Measurements from ENCODE around the gene CCKAR. TPM values are rescaled to one million over a fixed set of nuclear protein-coding genes. Genes with fewer than 3 reads are reported as not detected.

The CCKAR gene
- total RNA-seq, 4 donors from 2014 or later = 1.2 to 3.4 (median 1.5) TPM

DNA sequence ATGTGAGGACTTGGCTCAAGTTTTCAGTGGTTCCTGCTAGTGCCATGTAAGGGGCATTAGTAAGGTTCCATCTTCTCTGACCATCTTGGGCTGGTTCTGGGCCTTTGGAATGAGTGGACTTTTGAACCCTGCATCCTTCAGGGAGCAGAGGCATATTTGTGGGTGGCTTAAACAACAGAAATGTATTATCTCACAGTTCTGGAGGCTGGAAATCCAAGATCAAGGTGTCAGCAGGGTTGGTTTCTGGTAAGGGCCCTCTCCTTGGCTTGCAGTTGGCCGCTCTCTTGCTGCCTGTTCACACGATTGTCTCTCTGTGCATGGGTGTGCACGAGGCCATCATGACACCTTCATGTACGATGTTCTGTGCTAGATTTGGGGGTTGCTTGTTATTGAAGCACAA, 21.3 kb downstream of the CCKAR start:
- Histone ChIP-seq H3K36me3 (no peaks in the 10 kb centered on the region), H3K27ac (replicated peaks in 1 of 4) (no peak overlapping the region), H3K4me1 (peaks cover 0 to under 1% (median 0%) of the 10 kb centered on the region in 4 donors), H3K27me3 (peaks cover 0 to 10% (median 0%) of the 10 kb centered on the region in 4 donors), H3K4me3 (no peak overlapping the region), H3K9me3 (no peaks in the 10 kb centered on the region)
- no peak for TF ChIP-seq EP300 (IDR thresholded peaks at IDR 0.05)
- TF ChIP-seq POLR2AphosphoS5 (IDR thresholded peaks at IDR 0.05) = no peak
- TF ChIP-seq, protein P1, sequence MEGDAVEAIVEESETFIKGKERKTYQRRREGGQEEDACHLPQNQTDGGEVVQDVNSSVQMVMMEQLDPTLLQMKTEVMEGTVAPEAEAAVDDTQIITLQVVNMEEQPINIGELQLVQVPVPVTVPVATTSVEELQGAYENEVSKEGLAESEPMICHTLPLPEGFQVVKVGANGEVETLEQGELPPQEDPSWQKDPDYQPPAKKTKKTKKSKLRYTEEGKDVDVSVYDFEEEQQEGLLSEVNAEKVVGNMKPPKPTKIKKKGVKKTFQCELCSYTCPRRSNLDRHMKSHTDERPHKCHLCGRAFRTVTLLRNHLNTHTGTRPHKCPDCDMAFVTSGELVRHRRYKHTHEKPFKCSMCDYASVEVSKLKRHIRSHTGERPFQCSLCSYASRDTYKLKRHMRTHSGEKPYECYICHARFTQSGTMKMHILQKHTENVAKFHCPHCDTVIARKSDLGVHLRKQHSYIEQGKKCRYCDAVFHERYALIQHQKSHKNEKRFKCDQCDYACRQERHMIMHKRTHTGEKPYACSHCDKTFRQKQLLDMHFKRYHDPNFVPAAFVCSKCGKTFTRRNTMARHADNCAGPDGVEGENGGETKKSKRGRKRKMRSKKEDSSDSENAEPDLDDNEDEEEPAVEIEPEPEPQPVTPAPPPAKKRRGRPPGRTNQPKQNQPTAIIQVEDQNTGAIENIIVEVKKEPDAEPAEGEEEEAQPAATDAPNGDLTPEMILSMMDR (IDR thresholded peaks at IDR 0.05) = no peak
- TF ChIP-seq POLR2A (IDR thresholded peaks at IDR 0.05; ENCODE audit: low read depth) = no peak
- WGBS = 72% methylated on average over 4 of the region's 4 CpGs
- intact Hi-C loops (cut with DNase I) = no loop called here
- DNase-seq (ENCODE audit: extremely low spot score) = no peak

DNA sequence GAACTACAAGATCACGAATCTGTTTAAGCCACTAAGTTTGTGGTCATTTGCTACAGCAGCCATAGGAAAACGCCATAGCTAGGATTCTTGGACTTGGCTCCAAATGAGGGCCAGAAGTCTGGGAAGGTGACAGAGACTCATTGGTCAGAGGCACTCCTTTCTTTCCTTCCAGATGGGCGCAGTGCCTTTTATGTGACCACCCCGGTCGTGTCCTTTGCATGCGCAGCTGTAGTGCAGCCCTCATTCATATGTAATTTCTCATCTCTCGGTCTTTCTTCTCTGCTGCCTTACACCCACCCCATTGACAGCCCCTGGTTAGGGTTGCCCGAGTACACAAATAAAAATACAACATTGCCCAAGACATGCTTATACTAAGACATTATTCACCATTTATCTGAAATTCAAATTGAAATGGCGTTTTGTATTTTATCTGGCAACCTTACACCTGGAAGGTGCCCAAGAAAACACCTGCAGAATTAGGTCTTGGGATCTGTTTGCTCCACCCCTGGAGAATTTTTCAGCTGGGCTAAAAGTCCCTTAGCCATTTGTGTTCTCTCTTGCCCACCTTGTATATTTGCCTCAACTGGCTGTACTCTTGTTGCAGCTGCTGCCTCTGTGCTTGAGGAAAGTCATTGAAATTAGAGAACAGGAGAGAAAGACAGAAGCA, 21.9 kb downstream of the CCKAR start:
- 91% methylated on average over 9 of the region's 9 CpGs for WGBS
- TF ChIP-seq POLR2AphosphoS5 (IDR thresholded peaks at IDR 0.05) (no peak), EP300 (IDR thresholded peaks at IDR 0.05) (no peak), POLR2A (IDR thresholded peaks at IDR 0.05; ENCODE audit: low read depth) (no peak)
- TF ChIP-seq, protein P1 (IDR thresholded peaks at IDR 0.05) = no peak
- DNase-seq (ENCODE audit: extremely low spot score) = no peak
- intact Hi-C loops (cut with DNase I) = no loop called here
- Histone ChIP-seq H3K36me3 (no peaks in the 10 kb centered on the region), H3K4me3 (no peak overlapping the region), H3K27ac (replicated peaks in 1 of 4) (no peak overlapping the region), H3K4me1 (peaks cover 0 to 6% (median under 1%) of the 10 kb centered on the region in 4 donors), H3K9me3 (peaks cover 0 to 3% (median 0%) of the 10 kb centered on the region in 4 donors), H3K27me3 (peaks cover 0 to 10% (median 0%) of the 10 kb centered on the region in 4 donors)

DNA sequence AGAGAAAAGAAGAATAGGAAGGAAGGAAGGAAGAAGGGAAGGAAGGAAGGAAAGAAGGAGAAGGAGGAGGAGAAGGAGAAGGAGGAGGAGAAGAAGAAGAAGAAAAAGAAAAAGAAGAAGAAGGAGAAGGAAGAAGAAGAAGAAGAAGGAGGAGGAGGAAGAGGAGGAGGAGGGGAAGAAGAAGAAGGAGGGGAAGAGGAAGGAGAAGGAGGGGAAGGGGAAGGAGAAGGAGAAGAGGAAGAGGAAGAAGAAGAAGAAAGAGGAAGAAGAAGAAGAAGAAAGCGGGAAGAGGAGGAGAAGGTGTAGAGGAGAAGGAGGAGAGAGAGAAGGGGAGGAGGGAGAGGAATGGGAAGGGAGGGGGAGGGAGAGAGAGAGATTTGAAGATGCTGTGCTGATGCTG, 22.6 kb downstream of the CCKAR start:
- no peaks in the 10 kb centered on the region for H3K36me3 ChIP-seq
- no peak overlapping the region for H3K4me3 ChIP-seq
- no peak for TF ChIP-seq POLR2A (IDR thresholded peaks at IDR 0.05; ENCODE audit: low read depth)
- TF ChIP-seq EP300 (IDR thresholded peaks at IDR 0.05) = no peak
- intact Hi-C loops (cut with DNase I) = no loop called here
- peaks cover 0 to 6% (median 0%) of the 10 kb centered on the region in 4 donors for H3K9me3 ChIP-seq
- H3K4me1 ChIP-seq = peaks cover 0 to 13% (median 7%) of the 10 kb centered on the region in 4 donors
- DNase-seq (ENCODE audit: extremely low spot score) = no peak
- peaks cover 0 to 10% (median 0%) of the 10 kb centered on the region in 4 donors for H3K27me3 ChIP-seq
- no peak overlapping the region for H3K27ac ChIP-seq (replicated peaks in 1 of 4)
- 92% methylated on average over 1 of the region's 1 CpG for WGBS

DNA sequence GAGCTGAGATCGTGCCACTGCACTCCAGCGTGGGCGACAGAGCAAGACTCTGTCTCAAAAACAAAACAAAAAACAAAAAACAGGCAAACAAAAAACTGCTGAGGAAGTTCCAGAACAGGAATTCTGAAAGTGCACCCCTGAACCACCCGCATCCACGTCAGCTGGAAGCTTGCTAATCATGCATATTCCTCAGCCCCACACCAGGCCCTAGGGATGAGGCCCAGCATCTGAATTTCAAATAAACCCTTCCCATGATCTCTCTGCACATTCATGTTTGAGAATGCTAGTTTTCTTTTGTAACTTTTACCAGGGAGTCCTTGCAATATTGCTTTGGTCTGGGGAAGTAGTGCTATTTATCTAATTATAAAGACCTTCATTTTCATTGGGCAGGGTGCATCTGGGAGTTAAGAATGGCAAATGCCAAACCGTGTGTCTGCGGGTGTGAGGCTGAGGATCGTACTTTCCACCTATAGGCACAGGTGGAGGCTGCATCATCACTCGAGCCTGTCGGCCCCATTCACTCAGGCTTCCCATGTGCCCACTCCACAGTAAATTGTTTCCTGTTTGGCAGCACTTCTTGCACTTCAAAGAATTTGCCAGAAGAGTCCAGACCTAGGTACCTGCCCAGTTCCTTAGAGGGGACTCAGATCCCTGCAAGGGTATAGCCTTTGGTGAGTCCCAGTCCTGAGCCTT, 23.6 kb downstream of the CCKAR start:
- Histone ChIP-seq H3K4me3 (no peak overlapping the region), H3K27ac (replicated peaks in 1 of 4) (no peak overlapping the region), H3K27me3 (peaks cover 0 to 10% (median 0%) of the 10 kb centered on the region in 4 donors), H3K4me1 (peaks cover 0 to 22% (median 11%) of the 10 kb centered on the region in 4 donors), H3K9me3 (peaks cover 0 to 6% (median 0%) of the 10 kb centered on the region in 4 donors), H3K36me3 (no peaks in the 10 kb centered on the region)
- intact Hi-C loops (cut with DNase I) = no loop called here
- TF ChIP-seq POLR2A (IDR thresholded peaks at IDR 0.05; ENCODE audit: low read depth) (no peak), EP300 (IDR thresholded peaks at IDR 0.05) (no peak), POLR2AphosphoS5 (IDR thresholded peaks at IDR 0.05) (no peak)
- TF ChIP-seq, protein P1 (IDR thresholded peaks at IDR 0.05) = no peak
- 95% methylated on average over 10 of the region's 10 CpGs for WGBS
- no peak for DNase-seq (ENCODE audit: extremely low spot score)

DNA sequence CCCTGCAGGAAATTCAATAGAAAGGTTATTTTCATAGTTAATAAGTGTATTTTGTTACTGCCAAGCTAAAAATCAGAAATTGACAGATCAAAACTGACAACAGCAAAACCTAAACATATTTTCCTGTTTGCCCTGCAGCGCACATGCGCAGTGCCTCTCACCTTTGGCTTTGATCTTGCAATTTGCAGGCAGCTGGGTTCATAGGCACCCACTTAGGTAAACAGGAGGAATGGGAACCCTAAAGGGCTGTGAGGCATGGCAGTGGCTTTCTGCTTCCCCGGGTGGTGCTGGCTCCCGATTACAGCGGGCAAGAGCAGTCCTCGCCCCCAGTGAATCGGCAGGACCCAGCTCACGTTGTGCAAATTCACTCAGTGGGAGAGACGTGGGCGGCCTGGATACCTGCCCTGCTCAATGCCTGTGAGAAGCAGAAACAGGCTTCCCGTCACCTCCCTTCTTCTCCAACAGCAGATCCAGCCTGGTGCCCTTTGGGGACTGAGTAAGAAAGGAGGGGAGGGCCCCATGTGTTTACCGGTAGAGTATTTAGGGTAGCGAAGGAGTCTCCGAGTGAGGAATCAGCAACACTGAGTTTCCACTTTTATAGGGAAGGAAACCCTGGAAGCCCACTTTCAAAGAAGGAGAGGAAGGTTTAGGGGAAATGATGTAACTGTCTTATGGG, 25.7 kb downstream of the CCKAR start:
- Histone ChIP-seq H3K9me3 (peaks cover 0 to 6% (median 0%) of the 10 kb centered on the region in 4 donors), H3K27me3 (peaks cover 0 to 10% (median 0%) of the 10 kb centered on the region in 4 donors), H3K36me3 (no peaks in the 10 kb centered on the region), H3K4me1 (peaks cover 0 to 34% (median 21%) of the 10 kb centered on the region in 4 donors), H3K27ac (replicated peaks in 1 of 4) (no peak overlapping the region), H3K4me3 (no peak overlapping the region)
- intact Hi-C loops (cut with DNase I) = no loop called here
- 94% methylated on average over 9 of the region's 14 CpGs for WGBS
- TF ChIP-seq POLR2AphosphoS5 (IDR thresholded peaks at IDR 0.05) (no peak), POLR2A (IDR thresholded peaks at IDR 0.05; ENCODE audit: low read depth) (no peak), EP300 (IDR thresholded peaks at IDR 0.05) (no peak)
- TF ChIP-seq, protein P1 (IDR thresholded peaks at IDR 0.05) = no peak
- no peak for DNase-seq (ENCODE audit: extremely low spot score)

Measured in esophagus muscularis mucosa (tissue), 4 donors.